Left renal pelvis (tissue), 4 donors: Measurements from ENCODE around the gene ADI1. TPM values are rescaled to one million over a fixed set of nuclear protein-coding genes. Genes with fewer than 3 reads are reported as not detected.
A peak's percentile ranks its signal among the peaks of the same experiment; 100 is the strongest.

Experiments used
- DNase-seq, 4 donors: peaks; one replicate each; pipeline ENCODE4 v3.0.0-alpha.2; 2013; ENCODE audit warnings: low read depth in 4 of 4, low spot score in 3 of 4
- polyA plus RNA-seq, 4 donors: library from polyadenylated mRNA; unstranded; fragments of 120-200 nt; gene quantifications; one replicate each; pipeline ENCODE4 v1.2.1, GENCODE V29; 2013; ENCODE audit not compliant: insufficient read length in 4 of 4

The ADI1 gene
- 10 to 100 TPM; 66.6 to 73.5 (median 71.4) TPM for polyA plus RNA-seq

- peak in 3 of 4 donors; percentile 33 to 48 (median 44) for DNase-seq
Observed at GRCh38 chr2:3519255-3520205, at the start of gene ADI1. Gene ADI1, minus strand, starts transcription at chr2:3519531. Its CDS starts 44 bp downstream, at chr2:3519487.

- DNase-seq = no peak
Observed at GRCh38 chr2:3566806-3567205, 47.5 kb upstream of the ADI1 start.

GRCh38 chr2:3565117-3565516 is 45.8 kb upstream of the ADI1 start:
- DNase-seq = no peak

GRCh38 chr2:3563521-3563976 is 44.2 kb upstream of the ADI1 start:
- DNase-seq = no peak

GRCh38 chr2:3558205-3559014 is 39.1 kb upstream of the ADI1 start, which contains the start of gene RNASEH1:
Gene RNASEH1, minus strand, starts transcription at chr2:3558333. Its CDS starts 73 bp downstream, at chr2:3558260.
- peak; percentile 96 to 98 (median 97) for DNase-seq

GRCh38 chr2:3557639-3558204 is 38.4 kb upstream of the ADI1 start:
- no peak for DNase-seq

GRCh38 chr2:3553946-3554345 is 34.6 kb upstream of the ADI1 start:
- no peak for DNase-seq

GRCh38 chr2:3547915-3548314 is 28.6 kb upstream of the ADI1 start:
- DNase-seq = no peak

GRCh38 chr2:3545788-3546478 is 26.6 kb upstream of the ADI1 start:
- no peak for DNase-seq

GRCh38 chr2:3543023-3543683 is 23.8 kb upstream of the ADI1 start:
- no peak for DNase-seq

GRCh38 chr2:3542107-3542506 is 22.8 kb upstream of the ADI1 start:
- no peak for DNase-seq

GRCh38 chr2:3539836-3540235 is 20.5 kb upstream of the ADI1 start:
- no peak for DNase-seq

GRCh38 chr2:3536682-3537632 is 17.6 kb upstream of the ADI1 start:
- DNase-seq = peak in 1 of 4 donors; percentile 25

GRCh38 chr2:3535794-3536681 is 16.7 kb upstream of the ADI1 start:
- peak in 2 of 4 donors; percentile 67 to 71 for DNase-seq

GRCh38 chr2:3535467-3535793 is 16.1 kb upstream of the ADI1 start:
- no peak for DNase-seq

- DNase-seq = no peak
Observed at GRCh38 chr2:3534251-3534814, 15.0 kb upstream of the ADI1 start.

- no peak for DNase-seq
Observed at GRCh38 chr2:3533836-3534235, 14.5 kb upstream of the ADI1 start.
